ENCODE data around the gene MAPK8.

- TF ChIP-seq ZNF274 (IDR thresholded peaks at IDR 0.05; ENCODE audit: low read depth, low read length) = no peak
- no peak for TF ChIP-seq SUZ12 (IDR thresholded peaks at IDR 0.05; ENCODE audit: extremely low read depth, insufficient read depth, insufficient read length)
- no peak for TF ChIP-seq YY1 (IDR thresholded peaks at IDR 0.05; ENCODE audit: insufficient read depth, insufficient read length)
Observed at GRCh38 chr10:48465860-48466521, 159.5 kb downstream of the MAPK8 start.
